K562 (cell line): ENCODE results near the gene LTA4H. TPM values are rescaled to one million over a fixed set of nuclear protein-coding genes. Genes with fewer than 3 reads are reported as not detected.
A peak's percentile ranks its signal among the peaks of the same experiment; 100 is the strongest.

ENCODE experiments used
- ARID4B ChIP-seq: sonication (generic); formaldehyde crosslinking; IDR thresholded peaks from 2 replicates; pipeline ENCODE4 v1.8.0; 2022; ENCODE audit warnings: mild to moderate bottlenecking, missing genetic modification reagents
- KAT2B ChIP-seq: IDR thresholded peaks from one replicate; pipeline ENCODE4 v1.6.1; 2012; ENCODE audit warnings: low read depth, mild to moderate bottlenecking, control low read depth, inconsistent platforms, low read length, moderate library complexity
- KHSRP ChIP-seq: fragments of 450-650 bp; IDR thresholded peaks from 2 replicates; pipeline ENCODE4 v1.6.1; 2017
- NR2F6 ChIP-seq: fragments of 450-650 bp; formaldehyde crosslinking; IDR thresholded peaks from 2 replicates; pipeline ENCODE4 v1.4.0; 2020; ENCODE audit warnings: mild to moderate bottlenecking
- TAF1 ChIP-seq: IDR thresholded peaks from 2 replicates; pipeline ENCODE4 v1.6.1; 2011; ENCODE audit warnings: mild to moderate bottlenecking, low read length, moderate library complexity; ENCODE audit not compliant: insufficient read depth, control insufficient read depth, severe bottlenecking; ENCODE audit errors: extremely low read depth
- ZBTB9 ChIP-seq: fragments of 450-650 bp; formaldehyde crosslinking; IDR thresholded peaks from 2 replicates; pipeline ENCODE4 v1.4.0; 2020; ENCODE audit warnings: mild to moderate bottlenecking, moderate library complexity
- ZFP30 ChIP-seq: fragments of 250-450 bp; sonication (Bioruptor Pico); IDR thresholded peaks from 2 replicates; pipeline ENCODE4 v1.8.0; 2022; ENCODE audit warnings: moderate library complexity, mild to moderate bottlenecking, inconsistent platforms, borderline replicate concordance
- ZFPM2 ChIP-seq: fragments of 250-450 bp; sonication (Bioruptor Pico); IDR thresholded peaks from 2 replicates; pipeline ENCODE4 v1.5.1; 2022; ENCODE audit warnings: mild to moderate bottlenecking
- ZNF174 ChIP-seq: fragments of 250-450 bp; sonication (Bioruptor Pico); IDR thresholded peaks from 2 replicates; pipeline ENCODE4 v1.4.0; 2020; ENCODE audit warnings: mild to moderate bottlenecking
- ZNF445 ChIP-seq: fragments of 250-450 bp; sonication (Bioruptor Pico); IDR thresholded peaks from 2 replicates; pipeline ENCODE4 v1.4.0; 2020; ENCODE audit warnings: low read depth, mild to moderate bottlenecking, moderate library complexity
- ZNF766 ChIP-seq: fragments of 200-800 bp; sonication (Bioruptor generic); conservative IDR thresholded peaks from 2 replicates; pipeline ENCODE4 v1.6.1; 2016; ENCODE audit warnings: missing genetic modification characterization, missing compliant biosample characterization
- ZZZ3 ChIP-seq: fragments of 450-650 bp; IDR thresholded peaks from 2 replicates; pipeline ENCODE4 v1.6.1; 2016; ENCODE audit warnings: antibody characterized with exemption, mild to moderate bottlenecking, moderate library complexity
- polyA plus RNA-seq, 8 experiments: library from polyadenylated mRNA; depleted of rRNA in 4 of 8; stranded (reverse) in 5 of 8; unstranded in 3 of 8; fragments of >200 nt; fragmentation: Nextera tagmentation in 2 of 8; fragmentation: Illumina TruSeq in 1 of 8; extraction: Ambion mirVana in 2 of 8; extraction: Trizol in 1 of 8; gene quantifications; 2 replicates each; pipeline versions ENCODE4 v1.2.1 to v1.2.3, GENCODE V29; 2011 to 2014; ENCODE audit warnings: inconsistent platforms in 1 of 8, missing spikeins in 1 of 8
- total RNA-seq, 7 experiments: library from RNA; depleted of rRNA in 6 of 7; stranded (reverse); fragments of >200 nt in 6 of 7; fragmentation: Illumina TruSeq in 2 of 7; extraction: Trizol in 2 of 7; gene quantifications; 2 replicates each; pipeline versions ENCODE4 v1.2.1 to v1.2.3, GENCODE V29; 2011 to 2021; ENCODE audit warnings: low replicate concordance in 1 of 7

LTA4H gene
- total and polyA plus RNA-seq, 9 of the 15 experiments (the other 6 are each of a cell fraction or from before 2014, with no cell fraction given), result 25.2 to 58.1 (median 40.5) TPM

GRCh38 chr12:96040305-96041133, 5.1 kb upstream of the LTA4H start (continued):
- TF ChIP-seq ZBTB9 (CRISPR knock-in tag), result no peak
- no peak for TF ChIP-seq NR2F6 (CRISPR knock-in tag)
- TF ChIP-seq ZFPM2, result no peak
- no peak for TF ChIP-seq ZFP30 (CRISPR knock-in tag)
- no peak for TF ChIP-seq ZZZ3
- TF ChIP-seq KAT2B, result no peak
- no peak for TF ChIP-seq ZNF445
- TF ChIP-seq ZNF766, result peak; percentile 76; the same call in 1 of the 2 replicates
- TF ChIP-seq ZNF174 (CRISPR knock-in tag), result no peak
- no peak for TF ChIP-seq KHSRP
- TF ChIP-seq TAF1, result no peak
- TF ChIP-seq ARID4B (CRISPR knock-in tag), result no peak
